PC-3 (cell line): ENCODE results near the gene EN2. TPM values are rescaled to one million over a fixed set of nuclear protein-coding genes. Genes with fewer than 3 reads are reported as not detected.

Experiments
- ATAC-seq: fragments of 200-7000 bp; cut with Tn5 transposase; 2 replicates; pipeline ENCODE4 v1.9.1; 2020; ENCODE audit warnings: mild to moderate bottlenecking, moderate library complexity
- BruUV-seq: library from RNA; stranded (reverse); fragments of 400-500 nt; replicated peaks from 2 replicates; lab custom pipeline; 2021; lab: Mats Ljungman, UMichigan
- CTCF ChIA-PET: fragments of 300-600 bp; sonication (Branson Sonifier 250); formaldehyde crosslinking; loops from one replicate; lab custom pipeline; 2022; ENCODE audit warnings: antibody characterized with exemption; lab: Charles Lee
- POLR2A ChIA-PET: fragments of 300-600 bp; sonication (Branson Sonifier 250); formaldehyde crosslinking; loops from one replicate; lab custom pipeline; 2022; ENCODE audit warnings: antibody characterized with exemption; ENCODE audit not compliant: unreplicated experiment; lab: Charles Lee
- DNase-seq: peaks from one replicate; pipeline ENCODE4 v3.0.0-alpha.2; 2015
- H2AFZ ChIP-seq: fragments of 300-600 bp; sonication (generic); 2 replicates; pipeline ENCODE4 v1.6.0; 2016; ENCODE audit warnings: antibody characterized with exemption, low read length
- H3F3A ChIP-seq: fragments of 300-600 bp; sonication (generic); one replicate; pipeline ENCODE4 v1.6.0; 2017; ENCODE audit warnings: antibody characterized with exemption, low read length, control low read depth, mild to moderate bottlenecking; ENCODE audit not compliant: unreplicated experiment
- H3K27ac ChIP-seq: fragments of 300-600 bp; sonication (generic); 2 replicates; pipeline ENCODE4 v1.5.1; 2016; ENCODE audit warnings: mild to moderate bottlenecking, low read length
- H3K27me3 ChIP-seq: fragments of 300-600 bp; sonication (generic); 2 replicates; pipeline ENCODE4 v1.6.1; 2016; ENCODE audit warnings: low read length, mixed read lengths
- H3K36me3 ChIP-seq: fragments of 300-600 bp; sonication (generic); 2 replicates; pipeline ENCODE4 v1.6.1; 2016; ENCODE audit warnings: low read depth, mixed run types, low read length, mixed read lengths
- H3K4me1 ChIP-seq: fragments of 300-600 bp; sonication (generic); 2 replicates; pipeline ENCODE4 v1.5.1; 2016; ENCODE audit warnings: low read length; ENCODE audit not compliant: insufficient read depth
- H3K4me2 ChIP-seq: fragments of 300-600 bp; sonication (generic); 2 replicates; pipeline ENCODE4 v1.6.0; 2016; ENCODE audit warnings: low read length
- H3K4me3 ChIP-seq: fragments of 300-600 bp; sonication (generic); 2 replicates; pipeline ENCODE4 v1.5.1; 2016; ENCODE audit warnings: mild to moderate bottlenecking, low read length, mixed read lengths
- H3K79me2 ChIP-seq: fragments of 300-600 bp; sonication (generic); 2 replicates; pipeline ENCODE4 v1.6.1; 2017; ENCODE audit warnings: low read length, mixed read lengths
- H3K9ac ChIP-seq: fragments of 300-600 bp; sonication (generic); 2 replicates; pipeline ENCODE4 v1.6.0; 2016; ENCODE audit warnings: mild to moderate bottlenecking, low read length
- H3K9me2 ChIP-seq: fragments of 300-600 bp; sonication (generic); replicated peaks from 2 replicates; pipeline ENCODE4 v1.6.1; 2016; ENCODE audit warnings: mixed run types, low read length, mixed read lengths
- H3K9me3 ChIP-seq: fragments of 300-600 bp; sonication (generic); 2 replicates; pipeline ENCODE4 v1.6.1; 2016; ENCODE audit warnings: low read length, mixed read lengths
- H4K20me1 ChIP-seq: fragments of 300-600 bp; sonication (generic); 2 replicates; pipeline ENCODE4 v1.6.1; 2016; ENCODE audit warnings: low read length, mixed read lengths
- CTCF ChIP-seq: fragments of 300-600 bp; sonication (generic); conservative IDR thresholded peaks from 2 replicates; pipeline ENCODE4 v1.5.1; 2017; ENCODE audit warnings: antibody characterized with exemption, low read depth, mild to moderate bottlenecking, low read length
- EZH2 ChIP-seq: fragments of 300-600 bp; sonication (generic); IDR thresholded peaks from one replicate; pipeline ENCODE4 v1.6.1; 2017; ENCODE audit warnings: antibody characterized with exemption, mild to moderate bottlenecking, low read length; ENCODE audit not compliant: unreplicated experiment
- EZH2phosphoT487 ChIP-seq: fragments of 300-600 bp; sonication (generic); IDR thresholded peaks from 2 replicates; pipeline ENCODE4 v1.6.1; 2018; ENCODE audit warnings: mild to moderate bottlenecking, antibody characterized with exemption, low read length, borderline replicate concordance
- intact Hi-C: fragments of 100-400 bp; cut with micrococcal nuclease; formaldehyde crosslinking; loops from 2 replicates; pipeline ENCODE4 v1.9.0; 2023
- total RNA-seq: library from RNA; depleted of rRNA; stranded (reverse); fragments of >200 nt; gene quantifications from 2 replicates; pipeline ENCODE4 v1.2.3, GENCODE V29; 2014

The EN2 gene
- total RNA-seq, 1 experiment from 2014 or later = 2.3 TPM

GRCh38 chr7:155481764-155482163 is 23.8 kb downstream of the EN2 start:
- Histone ChIP-seq H4K20me1 (no peaks in the 10 kb centered on the region), H3K27me3 (peaks cover 63% of the 10 kb centered on the region)
- POLR2A ChIA-PET = no interaction called here

GRCh38 chr7:155482511-155483183 is 24.7 kb downstream of the EN2 start:
- Histone ChIP-seq H3F3A (no peaks in the 10 kb centered on the region), H3K27me3 (peaks cover 54% of the 10 kb centered on the region), H4K20me1 (no peaks in the 10 kb centered on the region), H3K4me1 (no peaks in the 10 kb centered on the region), H3K36me3 (no peaks in the 10 kb centered on the region), H3K79me2 (no peaks in the 10 kb centered on the region), H3K9me3 (no peaks in the 10 kb centered on the region), H3K4me2 (no peak overlapping the region), H2AFZ (no peak overlapping the region), H3K9me2 (no peaks in the 10 kb centered on the region), H3K4me3 (no peak overlapping the region), H3K9ac (no peak overlapping the region), H3K27ac (no peak overlapping the region)
- ChIA-PET POLR2A (no interaction called here), CTCF (no interaction called here)
- intact Hi-C loops = no loop called here
- no TSS peak for BruUV-seq
- no peak for TF ChIP-seq CTCF
- no peak for TF ChIP-seq EZH2phosphoT487
- no peak for TF ChIP-seq EZH2
- DNase-seq (no peak), ATAC-seq (no peak)

More at GRCh38 chr7:155481764-155482163, 23.8 kb downstream of the EN2 start:
- Histone ChIP-seq H3K4me2 (no peak overlapping the region), H3K27ac (no peak overlapping the region), H3K9ac (no peak overlapping the region), H3K9me3 (no peaks in the 10 kb centered on the region), H3F3A (no peaks in the 10 kb centered on the region), H2AFZ (no peak overlapping the region), H3K4me1 (no peaks in the 10 kb centered on the region), H3K36me3 (no peaks in the 10 kb centered on the region), H3K9me2 (no peaks in the 10 kb centered on the region), H3K79me2 (no peaks in the 10 kb centered on the region), H3K4me3 (no peak overlapping the region)
- CTCF ChIA-PET = no interaction called here
- intact Hi-C loops = no loop called here
- no peak for TF ChIP-seq EZH2phosphoT487
- no peak for TF ChIP-seq EZH2
- no peak for TF ChIP-seq CTCF
- DNase-seq (no peak), ATAC-seq (no peak)
- BruUV-seq = no TSS peak

GRCh38 chr7:155483245-155483644 is 25.3 kb downstream of the EN2 start:
- BruUV-seq = no TSS peak
- intact Hi-C loops = no loop called here
- CTCF ChIA-PET = no interaction called here

More at GRCh38 chr7:155483245-155483644, 25.3 kb downstream of the EN2 start:
- no peak overlapping the region for H3K27ac ChIP-seq
- no peaks in the 10 kb centered on the region for H3K9me3 ChIP-seq
- no peaks in the 10 kb centered on the region for H3K36me3 ChIP-seq
- no peaks in the 10 kb centered on the region for H4K20me1 ChIP-seq
- TF ChIP-seq EZH2phosphoT487 (no peak), EZH2 (no peak), CTCF (no peak)
- H3K4me1 ChIP-seq = no peaks in the 10 kb centered on the region
- H3K27me3 ChIP-seq = peaks cover 48% of the 10 kb centered on the region
- POLR2A ChIA-PET = no interaction called here
- H2AFZ ChIP-seq = no peak overlapping the region
- no peak overlapping the region for H3K4me2 ChIP-seq
- H3K79me2 ChIP-seq = no peaks in the 10 kb centered on the region
- no peaks in the 10 kb centered on the region for H3F3A ChIP-seq
- no peak for ATAC-seq
- H3K9ac ChIP-seq = no peak overlapping the region
- no peaks in the 10 kb centered on the region for H3K9me2 ChIP-seq
- H3K4me3 ChIP-seq = no peak overlapping the region
- DNase-seq = no peak
